H9 (cell line): Measurements from ENCODE around the gene PRODH2. TPM values are rescaled to one million over a fixed set of nuclear protein-coding genes. Genes with fewer than 3 reads are reported as not detected.
A peak's percentile ranks its signal among the peaks of the same experiment; 100 is the strongest.

Source experiments
- DNase-seq: peaks from one replicate; pipeline ENCODE4 v3.0.0-alpha.2; 2017
- H2AFZ ChIP-seq: one replicate; pipeline ENCODE4 v1.6.1; 2013; ENCODE audit warnings: mild to moderate bottlenecking, low read length, control low read depth, moderate library complexity
- H2AK5ac ChIP-seq: 2 replicates; pipeline ENCODE4 v1.6.1; 2013; ENCODE audit warnings: low read length, control low read depth, mixed read lengths; ENCODE audit not compliant: insufficient read length
- H2BK120ac ChIP-seq: one replicate; pipeline ENCODE4 v1.6.1; 2013; ENCODE audit warnings: low read depth, mild to moderate bottlenecking, low read length, control low read depth, inconsistent platforms; ENCODE audit not compliant: poor library complexity, severe bottlenecking
- H2BK12ac ChIP-seq: 2 replicates; pipeline ENCODE4 v1.6.1; 2013; ENCODE audit warnings: low read length, control low read depth, mixed read lengths, low read depth; ENCODE audit not compliant: insufficient read length
- H2BK15ac ChIP-seq: 2 replicates; pipeline ENCODE4 v1.6.1; 2013; ENCODE audit warnings: low read depth, low read length, control low read depth
- H2BK20ac ChIP-seq: one replicate; pipeline ENCODE4 v1.6.1; 2013; ENCODE audit warnings: low read depth, mild to moderate bottlenecking, low read length, control low read depth, inconsistent platforms; ENCODE audit not compliant: poor library complexity, severe bottlenecking
- H2BK5ac ChIP-seq: 2 replicates; pipeline ENCODE4 v1.6.1; 2013; ENCODE audit warnings: low read length, control low read depth, mixed read lengths; ENCODE audit not compliant: insufficient read length
- H3K14ac ChIP-seq: 2 replicates; pipeline ENCODE4 v1.6.1; 2013; ENCODE audit warnings: low read length, control low read depth; ENCODE audit not compliant: insufficient read depth
- H3K18ac ChIP-seq: 2 replicates; pipeline ENCODE4 v1.6.1; 2013; ENCODE audit warnings: low read depth, mild to moderate bottlenecking, mixed read lengths, low read length, control low read depth; ENCODE audit not compliant: insufficient read length
- H3K23ac ChIP-seq: 2 replicates; pipeline ENCODE4 v1.6.1; 2013; ENCODE audit warnings: low read length, control low read depth, mixed read lengths, low read depth; ENCODE audit not compliant: insufficient read length
- H3K23me2 ChIP-seq: 2 replicates; pipeline ENCODE4 v1.6.1; 2013; ENCODE audit warnings: low read depth, mild to moderate bottlenecking, mixed read lengths, low read length, control low read depth; ENCODE audit not compliant: insufficient read length, poor library complexity, severe bottlenecking
- H3K27ac ChIP-seq: 2 replicates; pipeline ENCODE4 v1.5.1; 2013; ENCODE audit warnings: low read length, control low read depth, mixed read lengths, low read depth; ENCODE audit not compliant: insufficient read length
- H3K27me3 ChIP-seq: 2 replicates; pipeline ENCODE4 v1.6.1; 2013; ENCODE audit warnings: low read length, control low read depth, inconsistent platforms; ENCODE audit not compliant: insufficient read depth
- H3K4ac ChIP-seq: 2 replicates; pipeline ENCODE4 v1.6.1; 2013; ENCODE audit warnings: low read depth, mild to moderate bottlenecking, control low read depth, inconsistent platforms, low read length, moderate library complexity
- H3K4me1 ChIP-seq: 2 replicates; pipeline ENCODE4 v1.6.1; 2013; ENCODE audit warnings: low read length, control low read depth, inconsistent platforms; ENCODE audit not compliant: insufficient read depth
- H3K4me2 ChIP-seq: 2 replicates; pipeline ENCODE4 v1.6.1; 2013; ENCODE audit warnings: low read length, control low read depth, mixed read lengths; ENCODE audit not compliant: insufficient read length, insufficient read depth
- H3K56ac ChIP-seq: 2 replicates; pipeline ENCODE4 v1.6.1; 2013; ENCODE audit warnings: low read depth, mild to moderate bottlenecking, mixed read lengths, low read length, control low read depth; ENCODE audit not compliant: insufficient read length
- H3K79me1 ChIP-seq: 2 replicates; pipeline ENCODE4 v1.6.1; 2013; ENCODE audit warnings: low read depth, mild to moderate bottlenecking, moderate library complexity, low read length, control low read depth, inconsistent platforms; ENCODE audit not compliant: insufficient read depth, poor library complexity, severe bottlenecking
- H3K79me2 ChIP-seq: 2 replicates; pipeline ENCODE4 v1.6.1; 2013; ENCODE audit warnings: low read length, control low read depth, inconsistent platforms; ENCODE audit not compliant: insufficient read depth
- H3K9ac ChIP-seq: 2 replicates; pipeline ENCODE4 v1.6.1; 2013; ENCODE audit warnings: low read length, control low read depth, mixed read lengths; ENCODE audit not compliant: insufficient read length; ENCODE audit errors: extremely low read depth
- H3K9me3 ChIP-seq: one replicate; pipeline ENCODE4 v1.6.1; 2013; ENCODE audit warnings: low read depth, low read length, inconsistent platforms; ENCODE audit not compliant: control insufficient read depth
- H3T11ph ChIP-seq: one replicate; pipeline ENCODE4 v1.6.1; 2013; ENCODE audit warnings: mild to moderate bottlenecking, low read length, control low read depth, inconsistent platforms
- H4K20me1 ChIP-seq: one replicate; pipeline ENCODE4 v1.6.1; 2013; ENCODE audit not compliant: control insufficient read depth, insufficient read length, insufficient read depth
- H4K5ac ChIP-seq: 2 replicates; pipeline ENCODE4 v1.6.1; 2013; ENCODE audit warnings: low read depth, mild to moderate bottlenecking, mixed read lengths, low read length, control low read depth; ENCODE audit not compliant: insufficient read length
- H4K8ac ChIP-seq: replicated peaks from 2 replicates; pipeline ENCODE4 v1.6.1; 2013; ENCODE audit warnings: low read length, control low read depth, mixed read lengths, low read depth; ENCODE audit not compliant: insufficient read length
- H4K91ac ChIP-seq: 2 replicates; pipeline ENCODE4 v1.6.1; 2013; ENCODE audit warnings: low read depth, mild to moderate bottlenecking, moderate library complexity, mixed read lengths, low read length, control low read depth; ENCODE audit not compliant: insufficient read length
- H3K27ac Mint-ChIP-seq, 3 experiments: 2 replicates in 2 of 3; 3 replicates in 1 of 3; pipeline ENCODE4 v1.8.0; 2020 to 2021; ENCODE audit warnings: mixed read lengths in 3 of 3, mild to moderate bottlenecking in 1 of 3, moderate library complexity in 1 of 3
- H3K27me3 Mint-ChIP-seq: 2 replicates; pipeline ENCODE4 v1.8.0; 2021; ENCODE audit warnings: low read depth, mild to moderate bottlenecking, moderate library complexity, mixed read lengths
- H3K36me3 Mint-ChIP-seq, 3 experiments: 2 replicates in 2 of 3; 3 replicates in 1 of 3; pipeline ENCODE4 v1.8.0; 2020 to 2021; ENCODE audit warnings: low read depth in 3 of 3, mixed read lengths in 3 of 3; ENCODE audit not compliant: insufficient read depth in 1 of 3
- H3K4me1 Mint-ChIP-seq, 2 experiments: 2 replicates each; pipeline ENCODE4 v1.8.0; 2020; ENCODE audit warnings: mixed read lengths in 2 of 2
- H3K4me3 Mint-ChIP-seq, 2 experiments: 2 replicates in 1 of 2; 3 replicates in 1 of 2; pipeline ENCODE4 v1.8.0; 2020 to 2021; ENCODE audit warnings: mild to moderate bottlenecking in 2 of 2, mixed read lengths in 2 of 2, moderate library complexity in 1 of 2
- H3K9me3 Mint-ChIP-seq, 2 experiments: 2 replicates in 1 of 2; 3 replicates in 1 of 2; pipeline ENCODE4 v1.8.0; 2020; ENCODE audit warnings: mild to moderate bottlenecking in 2 of 2, mixed read lengths in 2 of 2, moderate library complexity in 1 of 2
- WGBS: extraction: QIAGEN DNeasy Blood & Tissue Kit; methylation state at CpG from one replicate; pipeline ENCODE4 v1.1.7; 2013; ENCODE audit warnings: missing lambda C conversion rate, low lambda C conversion rate, mixed read lengths; ENCODE audit not compliant: insufficient read length; ENCODE audit errors: extremely low coverage; 5-methylcytosine and 5-hydroxymethylcytosine counted together
- total RNA-seq: library from RNA; stranded (reverse); gene quantifications from 2 replicates; pipeline ENCODE4 v1.2.1, GENCODE V29; 2021
- TF ChIP-seq, protein P1 (sequence below): fragments of 200-600 bp; sonication (generic); conservative IDR thresholded peaks from 3 replicates; pipeline ENCODE4 v1.8.0; 2021; ENCODE audit warnings: antibody characterized with exemption, mild to moderate bottlenecking

The PRODH2 gene
- total RNA-seq, 1 experiment from 2014 or later, result not detected

- H3K9me3 Mint-ChIP-seq, result no peaks in the 10 kb centered on the region
- peaks cover 6 to 29% (median 26%) of the 10 kb centered on the region in 3 experiments; a peak in 6 of 7 replicates for H3K36me3 Mint-ChIP-seq
- H2BK12ac ChIP-seq, result no peak within 1 kb of the TSS
- H3K27me3 ChIP-seq, result no peaks in the 10 kb centered on the region
- H4K91ac ChIP-seq, result no peak within 1 kb of the TSS
- H2BK5ac ChIP-seq, result no peak within 1 kb of the TSS
- no peak within 1 kb of the TSS for H2BK15ac ChIP-seq
- H2BK120ac ChIP-seq, result no peak within 1 kb of the TSS
- H3K23ac ChIP-seq, result no peak within 1 kb of the TSS
- H3T11ph ChIP-seq, result no peak within 1 kb of the TSS
- peak within 1 kb of the TSS; percentile 47 for H3K4me2 ChIP-seq
- peak within 1 kb of the TSS; percentile 91 to 95 for H3K4me3 Mint-ChIP-seq
- H3K56ac ChIP-seq, result no peak within 1 kb of the TSS
- H3K4me1 Mint-ChIP-seq, result peaks cover 12 to 23% of the 10 kb centered on the region in 2 experiments
- H2BK20ac ChIP-seq, result no peak within 1 kb of the TSS
- no peak within 1 kb of the TSS for H3K4ac ChIP-seq
- no peaks in the 10 kb centered on the region for H3K4me1 ChIP-seq
- no CpG with 5 or more reads among the region's 53 CpGs for WGBS
- H3K14ac ChIP-seq, result peak within 1 kb of the TSS; percentile 70
- no peak within 1 kb of the TSS for H2AFZ ChIP-seq
- H4K5ac ChIP-seq, result no peak within 1 kb of the TSS
- peak; percentile 99 for DNase-seq
- no peaks in the 10 kb centered on the region for H4K20me1 ChIP-seq
- peaks cover 15% of the 10 kb centered on the region for H3K23me2 ChIP-seq
- no peak within 1 kb of the TSS for H3K27ac ChIP-seq
- peak within 1 kb of the TSS; percentile 68 to 97 (median 95); a peak in 5 of 7 replicates for H3K27ac Mint-ChIP-seq
- peaks cover 7% of the 10 kb centered on the region for H3K27me3 Mint-ChIP-seq
- no peak within 1 kb of the TSS for H4K8ac ChIP-seq
- H3K79me1 ChIP-seq, result no peaks in the 10 kb centered on the region
- TF ChIP-seq, protein P1, sequence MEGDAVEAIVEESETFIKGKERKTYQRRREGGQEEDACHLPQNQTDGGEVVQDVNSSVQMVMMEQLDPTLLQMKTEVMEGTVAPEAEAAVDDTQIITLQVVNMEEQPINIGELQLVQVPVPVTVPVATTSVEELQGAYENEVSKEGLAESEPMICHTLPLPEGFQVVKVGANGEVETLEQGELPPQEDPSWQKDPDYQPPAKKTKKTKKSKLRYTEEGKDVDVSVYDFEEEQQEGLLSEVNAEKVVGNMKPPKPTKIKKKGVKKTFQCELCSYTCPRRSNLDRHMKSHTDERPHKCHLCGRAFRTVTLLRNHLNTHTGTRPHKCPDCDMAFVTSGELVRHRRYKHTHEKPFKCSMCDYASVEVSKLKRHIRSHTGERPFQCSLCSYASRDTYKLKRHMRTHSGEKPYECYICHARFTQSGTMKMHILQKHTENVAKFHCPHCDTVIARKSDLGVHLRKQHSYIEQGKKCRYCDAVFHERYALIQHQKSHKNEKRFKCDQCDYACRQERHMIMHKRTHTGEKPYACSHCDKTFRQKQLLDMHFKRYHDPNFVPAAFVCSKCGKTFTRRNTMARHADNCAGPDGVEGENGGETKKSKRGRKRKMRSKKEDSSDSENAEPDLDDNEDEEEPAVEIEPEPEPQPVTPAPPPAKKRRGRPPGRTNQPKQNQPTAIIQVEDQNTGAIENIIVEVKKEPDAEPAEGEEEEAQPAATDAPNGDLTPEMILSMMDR, result no peak
- H3K9ac ChIP-seq, result peak within 1 kb of the TSS; percentile 71
- H2AK5ac ChIP-seq, result no peak within 1 kb of the TSS
- H3K79me2 ChIP-seq, result no peaks in the 10 kb centered on the region
- H3K9me3 ChIP-seq, result no peaks in the 10 kb centered on the region
- H3K18ac ChIP-seq, result peak within 1 kb of the TSS; percentile 79
Observed at GRCh38 chr19:35757749-35758608, 54.7 kb downstream of the PRODH2 start, which contains the start of gene PROSER3. PROSER3 (plus strand) TSS chr19:35758176; CDS start chr19:35758216, 40 bp downstream.
